IPS DF 4.7 (cell line): ENCODE data around the gene RPL7L1.
"Not testable (repeated sequence)": the region's sequence is repeated elsewhere in the genome, so short reads cannot be mapped to it uniquely, and the experiment has no call there.

Source experiments
- DNase-seq: peaks from one replicate; pipeline ENCODE4 v3.0.0-alpha.2; 2013; ENCODE audit warnings: low spot score; ENCODE audit errors: extremely low read depth

The RPL7L1 gene

GRCh38 chr6:42879372-42880239 lies at the start of gene RPL7L1:
Gene RPL7L1, plus strand, starts transcription at chr6:42879616. Its CDS starts 295 bp downstream, at chr6:42879911.
- no peak for DNase-seq

DNA sequence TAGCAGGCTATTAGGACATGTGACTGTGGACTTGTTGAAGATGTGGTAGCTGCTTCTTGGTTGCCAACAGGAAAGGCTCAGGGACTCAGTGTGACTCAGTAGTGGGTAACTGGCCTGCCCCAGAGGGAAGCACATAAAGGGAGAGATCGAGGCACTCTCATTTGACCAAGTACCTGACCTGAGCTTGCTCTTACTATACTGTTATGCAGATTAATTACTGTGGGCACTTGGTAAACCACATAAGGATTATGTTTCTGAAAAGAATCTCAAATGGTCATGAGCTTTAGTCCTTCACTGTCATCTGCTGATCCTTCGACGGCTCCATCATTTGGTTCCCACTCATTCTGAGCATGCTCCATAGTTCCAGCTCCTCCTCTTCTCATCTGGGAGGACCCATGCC lies 48.2 kb upstream of the RPL7L1 start:
- no peak for DNase-seq

DNA sequence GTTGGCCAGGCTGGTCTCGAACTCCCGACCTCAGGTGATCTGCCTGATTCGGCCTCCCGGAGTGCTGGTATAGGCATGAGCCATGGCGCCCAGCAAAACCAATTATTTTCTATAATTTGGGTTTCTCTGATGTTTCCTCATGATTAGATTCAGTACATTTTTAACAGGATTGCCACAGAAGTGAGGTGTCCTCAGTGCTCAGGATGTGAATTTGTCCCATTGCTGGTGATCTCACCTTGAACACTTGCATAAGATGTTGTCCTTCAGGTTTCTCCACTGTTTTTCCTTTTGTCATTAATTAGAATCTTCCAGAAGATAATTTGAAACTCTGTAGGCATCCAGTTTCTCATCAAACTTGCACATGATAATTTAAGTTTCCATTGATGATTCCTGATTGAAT lies 45.4 kb upstream of the RPL7L1 start:
- no peak for DNase-seq

GRCh38 chr6:42841844-42842584 lies 37.4 kb upstream of the RPL7L1 start:
- DNase-seq, result no peak

- no peak for DNase-seq
Measured at GRCh38 chr6:42845327-42845694, 34.1 kb upstream of the RPL7L1 start.

DNA sequence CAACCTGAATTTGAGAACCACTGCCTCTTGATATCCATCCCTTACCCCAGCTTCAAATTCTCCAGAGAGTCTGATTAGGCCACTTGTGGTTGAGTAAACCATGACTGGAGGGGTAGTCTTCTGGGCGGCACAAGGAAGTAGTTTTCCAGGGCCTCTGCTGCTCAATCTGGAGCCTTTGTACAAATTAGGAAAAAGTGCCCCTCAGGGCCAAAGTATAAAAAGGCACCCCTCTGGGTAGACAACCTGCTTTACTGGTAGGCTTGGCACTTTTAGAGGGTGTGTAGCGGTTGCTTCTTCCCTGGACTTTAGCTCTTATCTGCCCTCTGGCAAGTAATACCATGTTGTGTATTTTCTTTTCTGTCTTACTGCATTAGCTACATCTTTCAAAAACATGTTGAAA lies 32.9 kb upstream of the RPL7L1 start:
- DNase-seq, result no peak

GRCh38 chr6:42848700-42849099 lies 30.7 kb upstream of the RPL7L1 start:
- DNase-seq, result no peak

GRCh38 chr6:42851599-42851998 lies 27.8 kb upstream of the RPL7L1 start:
- DNase-seq, result no peak

GRCh38 chr6:42860036-42860435 lies 19.4 kb upstream of the RPL7L1 start:
- DNase-seq, result no peak

DNA sequence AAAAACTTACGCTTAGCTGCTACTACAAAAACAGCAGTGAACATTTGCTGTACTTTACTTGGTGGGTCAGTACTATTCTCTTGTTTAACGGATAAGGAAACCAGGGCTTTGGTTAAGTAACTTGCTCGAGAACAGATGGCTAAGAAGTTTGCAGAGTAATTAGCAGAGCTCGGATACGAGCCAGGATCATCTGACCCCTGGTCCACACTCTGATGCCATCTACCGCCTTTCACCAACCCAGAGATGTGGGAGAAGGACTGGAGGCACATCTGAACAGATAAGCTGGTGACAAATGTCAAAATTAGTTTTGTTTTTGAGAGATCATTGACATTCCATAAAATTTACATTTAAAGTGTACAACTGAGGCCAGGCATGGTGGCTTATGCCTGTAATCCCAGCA lies 18.9 kb upstream of the RPL7L1 start:
- DNase-seq, result no peak

DNA sequence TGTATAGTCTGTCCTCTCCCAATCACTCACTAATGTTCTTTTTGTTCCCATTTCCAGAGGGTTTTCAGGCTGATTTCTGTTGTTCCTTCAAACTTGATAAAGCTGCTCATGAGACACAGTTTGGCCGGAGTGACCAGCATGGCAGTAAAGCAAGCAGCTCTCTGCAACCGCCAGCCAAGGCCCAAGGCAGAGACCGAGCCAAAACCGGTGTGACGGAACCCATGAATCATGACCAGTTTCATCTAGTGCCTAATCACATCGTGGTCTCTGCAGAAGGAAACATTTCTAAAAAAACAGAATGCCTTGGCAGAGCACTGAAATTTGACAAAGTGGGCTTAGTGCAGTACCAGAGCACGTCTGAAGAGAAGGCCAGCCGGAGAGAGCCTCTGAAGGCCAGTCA lies 14.8 kb upstream of the RPL7L1 start:
- DNase-seq, result no peak

GRCh38 chr6:42870145-42870936 lies 9.1 kb upstream of the RPL7L1 start:
- no peak for DNase-seq

- DNase-seq, result no peak
Measured at GRCh38 chr6:42871711-42872110, 7.7 kb upstream of the RPL7L1 start.

DNA sequence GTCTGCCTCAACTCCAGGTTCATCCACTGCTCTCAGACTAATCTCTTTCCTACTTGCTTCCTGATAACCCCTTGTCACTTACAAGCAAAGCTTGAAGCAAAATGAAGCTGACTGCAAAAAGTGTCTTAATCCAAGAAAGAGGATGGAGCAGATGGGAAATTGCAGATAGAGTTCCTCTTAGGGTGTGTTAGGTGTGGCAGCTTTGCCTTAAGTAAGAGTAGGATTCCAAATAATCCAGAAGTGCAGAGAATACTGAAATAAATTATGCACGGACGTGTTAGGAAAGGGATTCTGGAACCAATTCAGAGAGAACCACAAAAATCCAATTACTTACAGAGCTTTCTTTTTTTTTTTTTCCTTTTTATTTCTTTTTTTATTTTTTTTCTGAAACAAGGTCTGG lies 6.1 kb upstream of the RPL7L1 start:
- no peak for DNase-seq

GRCh38 chr6:42877695-42878094 lies 1.7 kb upstream of the RPL7L1 start:
- no peak for DNase-seq

- not testable (repeated sequence) for DNase-seq
Measured at GRCh38 chr6:42880240-42880817, 913 bp downstream of the RPL7L1 start.

GRCh38 chr6:42880871-42881270 lies 1.5 kb downstream of the RPL7L1 start:
- DNase-seq, result not testable (repeated sequence)

DNA sequence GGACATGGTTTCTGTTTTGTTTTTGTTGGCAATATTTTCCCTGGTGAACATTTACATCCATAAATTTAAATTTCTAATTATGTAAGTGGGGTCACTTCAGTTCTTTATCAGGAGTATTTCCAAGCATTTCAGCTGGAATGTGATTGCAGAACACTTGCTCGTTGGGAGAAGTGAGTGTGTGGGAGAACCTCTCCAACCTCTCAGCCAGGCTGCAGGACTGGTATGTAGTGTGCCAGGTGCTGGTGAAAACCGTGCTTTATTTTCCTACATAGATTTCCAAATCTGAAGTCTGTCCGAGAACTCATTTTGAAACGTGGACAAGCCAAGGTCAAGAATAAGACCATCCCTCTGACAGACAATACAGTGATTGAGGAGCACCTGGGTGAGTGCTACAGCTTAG lies 6.3 kb downstream of the RPL7L1 start:
- no peak for DNase-seq

- not testable (repeated sequence) for DNase-seq
Measured at GRCh38 chr6:42888201-42888600, 8.8 kb downstream of the RPL7L1 start.

DNA sequence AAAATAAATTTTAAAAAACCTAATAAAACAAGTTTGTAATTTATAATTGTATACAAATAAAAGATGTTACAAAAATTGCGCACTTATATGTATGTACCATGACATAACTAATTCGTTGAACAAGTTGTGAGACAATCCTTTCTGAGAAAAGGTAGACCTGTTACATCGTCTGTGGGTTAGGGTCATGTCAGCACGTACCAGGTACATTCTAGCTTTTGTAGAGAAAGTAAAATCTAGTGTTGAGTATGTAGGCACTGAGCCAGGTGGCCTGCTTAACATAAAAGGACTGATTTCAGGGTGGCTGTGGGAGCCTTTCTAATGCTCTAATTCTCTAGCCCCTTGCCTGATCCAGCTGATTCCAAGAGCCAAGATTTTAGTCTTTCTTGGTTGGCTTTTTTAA lies 10.4 kb downstream of the RPL7L1 start:
- no peak for DNase-seq
